HepG2 (cell line): ENCODE data around the gene COL27A1. TPM values are rescaled to one million over a fixed set of nuclear protein-coding genes. Genes with fewer than 3 reads are reported as not detected.

ENCODE experiments used
- ATAC-seq: fragments of 200-7000 bp; cut with Tn5 transposase; 3 replicates; pipeline ENCODE4 v1.9.1; 2020; ENCODE audit warnings: mild to moderate bottlenecking, moderate library complexity
- BruUV-seq: library from RNA; stranded (reverse); fragments of 400-500 nt; replicated peaks from 2 replicates; lab custom pipeline; 2021; lab: Mats Ljungman, UMichigan
- CTCF ChIA-PET: fragments of 300-600 bp; formaldehyde crosslinking; extraction: SDS; loops from one replicate; lab custom pipeline; 2021; ENCODE audit warnings: low total read pairs, inconsistent platforms, low intra/inter-chr PET ratio; lab: Yijun Ruan, JAX
- POLR2A ChIA-PET: fragments of 350-600 bp; sonication (Branson Sonifier 250); formaldehyde crosslinking; loops from one replicate; lab custom pipeline; 2020; ENCODE audit warnings: antibody characterized with exemption, inconsistent platforms; lab: Yijun Ruan, JAX
- DNase-seq: peaks from one replicate; pipeline ENCODE4 v3.0.0-alpha.2; 2015; ENCODE audit warnings: low spot score
- FAIRE-seq: peaks from 3 replicates; lab custom pipeline; 2011; peaks lifted over from hg19 to GRCh38; lab: Jason Lieb, UNC
- H2AFZ ChIP-seq: one replicate; pipeline ENCODE4 v1.6.1; 2011; ENCODE audit warnings: low read length, inconsistent platforms
- H3K27ac ChIP-seq: fragments of 300-600 bp; 3 replicates; pipeline ENCODE4 v1.8.0; 2011; ENCODE audit warnings: mixed run types, mild to moderate bottlenecking, mixed read lengths, low read length, inconsistent platforms; ENCODE audit not compliant: insufficient read depth; ENCODE audit errors: extremely low read length
- H3K27me3 ChIP-seq, 2 experiments: fragments of 200-600 bp in 1 of 2; 2 replicates in 1 of 2; 3 replicates in 1 of 2; pipeline versions ENCODE4 v1.6.0 to v1.8.0; 2011; ENCODE audit warnings: low read length in 2 of 2, mild to moderate bottlenecking in 2 of 2, moderate library complexity in 2 of 2, inconsistent platforms in 1 of 2; ENCODE audit not compliant: insufficient read depth in 2 of 2, control insufficient read depth in 1 of 2
- H3K36me3 ChIP-seq, 2 experiments: fragments of 200-600 bp in 1 of 2; replicated peaks in 1 of 2; 2 replicates in 1 of 2; 3 replicates in 1 of 2; pipeline versions ENCODE4 v1.5.1 to v1.8.0; 2011; ENCODE audit warnings: low read length in 2 of 2, inconsistent platforms in 1 of 2; ENCODE audit not compliant: insufficient read depth in 2 of 2, control insufficient read depth in 1 of 2
- H3K4me1 ChIP-seq: 2 replicates; pipeline ENCODE4 v1.5.1; 2012; ENCODE audit warnings: low read length, inconsistent platforms; ENCODE audit not compliant: insufficient read depth
- H3K4me2 ChIP-seq: 2 replicates; pipeline ENCODE4 v1.6.0; 2011; ENCODE audit warnings: low read depth, low read length, inconsistent platforms
- H3K4me3 ChIP-seq, 3 experiments: fragments of 200-600 bp in 1 of 3; sonication (generic), shearing (Covaris generic) in 1 of 3; replicated peaks in 1 of 3; 2 replicates each; pipeline ENCODE4 v1.5.1; 2011 to 2016; ENCODE audit warnings: low read length in 3 of 3, inconsistent platforms in 2 of 3, low read depth in 2 of 3, mild to moderate bottlenecking in 2 of 3, control low read depth in 1 of 3, mixed read lengths in 1 of 3; ENCODE audit not compliant: insufficient read depth in 1 of 3
- H3K79me2 ChIP-seq: one replicate; pipeline ENCODE4 v1.6.1; 2011; ENCODE audit warnings: low read length, inconsistent platforms; ENCODE audit not compliant: insufficient read depth
- H3K9ac ChIP-seq: 2 replicates; pipeline ENCODE4 v1.6.0; 2011; ENCODE audit warnings: mild to moderate bottlenecking, low read depth, low read length, inconsistent platforms; ENCODE audit not compliant: insufficient read depth
- H3K9me3 ChIP-seq: 2 replicates; pipeline ENCODE4 v1.5.1; 2012; ENCODE audit warnings: mild to moderate bottlenecking, low read length
- H4K20me1 ChIP-seq: 2 replicates; pipeline ENCODE4 v1.6.0; 2011; ENCODE audit warnings: inconsistent platforms, mild to moderate bottlenecking, low read length, moderate library complexity; ENCODE audit not compliant: insufficient read depth
- RNF219 ChIP-seq: sonication (generic); formaldehyde crosslinking; IDR thresholded peaks from 2 replicates; pipeline ENCODE4 v1.5.0; 2020; ENCODE audit warnings: mild to moderate bottlenecking, missing genetic modification reagents
- SRSF9 ChIP-seq: fragments of 200-400 bp; formaldehyde crosslinking; IDR thresholded peaks from 2 replicates; pipeline ENCODE4 v1.6.1; 2018; ENCODE audit warnings: borderline replicate concordance, mild to moderate bottlenecking, low read depth, low read length; ENCODE audit not compliant: insufficient read depth, poor library complexity, severe bottlenecking
- TCF7L2 ChIP-seq: IDR thresholded peaks from 2 replicates; pipeline ENCODE4 v1.6.1; 2011; ENCODE audit warnings: mild to moderate bottlenecking, low read depth, low read length, moderate library complexity
- U2AF2 ChIP-seq: fragments of 200-400 bp; formaldehyde crosslinking; IDR thresholded peaks from 2 replicates; pipeline ENCODE4 v1.6.1; 2017; ENCODE audit warnings: low read depth, mild to moderate bottlenecking, low read length
- ZNF276 ChIP-seq: sonication (generic); formaldehyde crosslinking; IDR thresholded peaks from 2 replicates; pipeline ENCODE4 v1.4.0; 2020; ENCODE audit warnings: mild to moderate bottlenecking, low read depth, missing genetic modification reagents
- ZNF367 ChIP-seq: sonication (generic); formaldehyde crosslinking; IDR thresholded peaks from 2 replicates; pipeline ENCODE4 v1.4.0; 2020; ENCODE audit warnings: missing genetic modification reagents, borderline replicate concordance
- ZNF510 ChIP-seq: sonication (generic); formaldehyde crosslinking; IDR thresholded peaks from 2 replicates; pipeline ENCODE4 v1.4.0; 2020; ENCODE audit warnings: low read depth, mild to moderate bottlenecking, missing genetic modification reagents
- ZNF724P ChIP-seq: sonication (generic); formaldehyde crosslinking; IDR thresholded peaks from 2 replicates; pipeline ENCODE4 v1.8.0; 2022; ENCODE audit warnings: missing genetic modification reagents, borderline replicate concordance
- WGBS: methylation state at CpG from one replicate; pipeline ENCODE4 v1.1.6; 2017; ENCODE audit warnings: low lambda C conversion rate; 5-methylcytosine and 5-hydroxymethylcytosine counted together
- in situ Hi-C: cut with HindIII; loops from 2 replicates; pipeline ENCODE4 v1.10.0; 2017; ENCODE audit warnings: low pct_unique_long_range_greater_than_20kb; ENCODE audit not compliant: extremely low pct_ligation_motif_present
- intact Hi-C: fragments of 100-400 bp; cut with micrococcal nuclease; formaldehyde crosslinking; loops from one replicate; pipeline ENCODE4 v1.10.0; 2022; ENCODE audit not compliant: unreplicated experiment
- polyA plus RNA-seq, 8 experiments: library from polyadenylated mRNA; depleted of rRNA in 3 of 8; stranded (reverse) in 7 of 8; unstranded in 1 of 8; fragments of >200 nt; fragmentation: Illumina TruSeq in 4 of 8; extraction: Trizol in 4 of 8; gene quantifications; 2 replicates each; pipeline versions ENCODE4 v1.2.1 to v1.2.3, GENCODE V29; 2011 to 2016; ENCODE audit warnings: low read depth in 4 of 8, missing spikeins in 1 of 8, mixed read lengths in 1 of 8; ENCODE audit not compliant: insufficient read depth in 1 of 8
- total RNA-seq, 5 experiments: library from RNA; depleted of rRNA; stranded (reverse); fragments of >200 nt; fragmentation: Illumina TruSeq; extraction: Trizol; gene quantifications; 2 replicates each; pipeline ENCODE4 v1.2.3, GENCODE V29; 2016; ENCODE audit warnings: low read depth in 1 of 5

The COL27A1 gene
- total and polyA plus RNA-seq, 2 of the 13 experiments (the other 11 are each of a cell fraction or from before 2014, with no cell fraction given) = 71.3 to 89.1 TPM

GRCh38 chr9:114341991-114342390, 186.7 kb downstream of the COL27A1 start:
- no TSS peak for BruUV-seq
- DNase-seq = no peak
- POLR2A ChIA-PET = no interaction called here
- intact Hi-C loops (no loop called here), in situ Hi-C loops (no loop called here)
- WGBS = 100% methylated on average over 2 of the region's 4 CpGs
- H4K20me1 ChIP-seq = no peaks in the 10 kb centered on the region
- H3K79me2 ChIP-seq = no peaks in the 10 kb centered on the region
- no peaks in the 10 kb centered on the region for H3K27me3 ChIP-seq
- CTCF ChIA-PET = no interaction called here
- no peak overlapping the region for H3K4me2 ChIP-seq
- H3K4me3 ChIP-seq = no peak overlapping the region
- FAIRE-seq = no peak
- no peaks in the 10 kb centered on the region for H3K4me1 ChIP-seq
- no peaks in the 10 kb centered on the region for H3K9me3 ChIP-seq
- H3K9ac ChIP-seq = no peak overlapping the region
- TF ChIP-seq TCF7L2 = no peak
- no peak for TF ChIP-seq ZNF510 (CRISPR knock-in tag)
- no peak for TF ChIP-seq ZNF724P
- TF ChIP-seq RNF219 (CRISPR knock-in tag) = no peak
- no peak for TF ChIP-seq U2AF2
- no peak for TF ChIP-seq ZNF367 (CRISPR knock-in tag)
- TF ChIP-seq SRSF9 = no peak
- no peak for TF ChIP-seq ZNF276
- no peak for ATAC-seq
- no peak overlapping the region for H2AFZ ChIP-seq
- H3K36me3 ChIP-seq = peaks cover 10 to 20% of the 10 kb centered on the region in 2 experiments; a peak in 2 of 5 replicates
- no peak overlapping the region for H3K27ac ChIP-seq
